ENCODE results near the gene CCDC61.

The CCDC61 gene

GRCh38 chr19:45973553-45974338, 21.5 kb upstream of the CCDC61 start, which contains the start of gene NOVA2:
NOVA2 (minus strand) TSS chr19:45973865; CDS start chr19:45973351, 514 bp downstream.
- in situ Hi-C loops (cut with MboI; ENCODE audit: low sequenced_read_pairs): no loop called here

DNA sequence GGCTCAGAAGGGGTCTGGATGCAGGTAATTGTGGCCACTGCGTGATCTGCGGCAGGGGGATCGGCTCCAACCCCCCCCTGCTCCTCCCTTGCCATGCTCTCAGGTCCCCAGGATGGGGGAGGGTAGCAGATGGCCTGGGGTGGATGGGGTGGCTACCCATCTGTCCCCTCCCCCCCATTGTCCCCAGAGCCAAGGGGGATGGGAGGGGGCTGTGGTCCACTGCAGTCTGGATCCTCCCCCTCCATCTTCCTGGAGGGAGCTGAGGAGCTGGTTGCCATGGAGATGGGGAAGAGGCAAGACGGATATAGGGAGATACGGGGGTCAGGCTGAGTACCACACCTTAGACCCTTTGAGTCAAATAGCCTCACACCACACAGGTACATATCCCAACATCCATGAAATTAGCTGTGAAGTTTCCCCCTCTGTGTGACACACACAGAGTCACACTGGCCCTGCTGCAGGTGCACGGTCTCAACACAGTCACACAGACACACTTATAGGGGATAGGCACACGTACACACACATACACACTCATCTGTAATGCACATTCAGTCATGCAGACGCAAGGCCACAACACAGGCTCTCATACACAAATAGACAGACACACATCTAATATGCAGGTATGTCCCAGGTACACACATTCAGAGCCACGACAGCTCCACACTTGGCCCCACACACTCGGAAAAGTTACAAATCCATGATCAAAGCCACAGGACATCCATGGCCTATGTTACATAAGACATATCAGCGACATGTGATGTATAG, 19.8 kb upstream of the CCDC61 start:
- in situ Hi-C loops (cut with MboI; ENCODE audit: low sequenced_read_pairs): no loop called here

DNA sequence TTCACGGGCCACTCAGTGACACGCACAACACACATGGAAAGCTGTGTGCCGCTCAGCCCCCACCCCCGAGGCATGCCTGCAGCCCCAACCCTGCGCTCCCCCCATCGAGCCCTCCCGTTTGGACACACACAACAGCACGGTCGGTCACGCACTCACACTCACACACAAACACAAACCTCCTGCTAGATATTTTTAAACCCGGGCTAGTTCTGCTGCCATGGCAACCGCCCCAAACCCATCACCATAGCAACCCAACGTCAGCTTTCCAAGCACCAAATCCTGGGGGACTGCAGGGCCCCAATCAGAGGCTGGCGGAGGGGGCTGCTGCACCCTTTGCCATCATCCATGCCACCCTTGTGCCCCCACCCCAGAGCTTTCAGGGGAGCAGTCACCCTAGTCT, 19.1 kb upstream of the CCDC61 start:
- in situ Hi-C loops (cut with MboI; ENCODE audit: low sequenced_read_pairs): no loop called here

DNA sequence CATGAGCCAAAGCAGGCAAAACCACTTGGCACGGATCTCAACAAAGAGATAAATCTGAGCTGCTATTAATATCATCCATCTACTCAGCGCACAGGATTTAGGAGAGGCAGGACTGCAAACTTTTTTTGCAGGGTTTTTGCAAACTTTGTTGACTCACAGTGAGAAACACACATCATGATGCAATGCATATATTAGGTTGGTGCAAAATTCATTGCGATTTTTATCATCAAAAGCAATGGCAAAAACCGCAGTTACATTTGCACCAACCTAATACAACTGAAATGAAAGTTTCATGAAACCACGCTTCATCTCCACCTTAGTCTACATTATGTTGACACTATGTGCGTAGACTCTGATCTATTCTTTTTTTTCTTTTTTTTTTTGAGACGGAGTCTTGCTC, 17.1 kb upstream of the CCDC61 start:
- in situ Hi-C loops (cut with MboI; ENCODE audit: low sequenced_read_pairs): no loop called here

DNA sequence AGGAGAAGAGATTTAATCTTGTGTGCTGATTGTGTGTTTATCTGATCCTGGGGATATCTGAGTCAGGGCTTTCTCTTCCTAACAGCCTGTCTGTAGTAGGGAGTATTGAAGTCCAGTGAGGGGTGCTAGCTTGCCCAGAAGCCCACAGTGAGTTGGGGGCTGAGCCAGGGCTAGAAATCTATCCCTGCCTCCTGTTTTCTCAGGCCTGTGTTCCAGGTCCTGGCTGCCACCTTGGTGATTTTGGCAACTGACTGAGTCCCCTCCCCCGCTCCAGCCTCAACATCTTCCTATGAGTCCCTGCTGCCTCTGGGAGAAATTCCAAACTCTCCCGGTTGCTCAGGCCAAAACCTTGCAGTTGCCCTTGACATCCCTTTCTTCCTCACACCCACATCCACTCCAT, 13.9 kb upstream of the CCDC61 start:
- in situ Hi-C loops (cut with MboI; ENCODE audit: low sequenced_read_pairs): no loop called here

- in situ Hi-C loops (cut with MboI; ENCODE audit: low sequenced_read_pairs): no loop called here
These were observed 9.9 kb upstream of the CCDC61 start for GRCh38 chr19:45985321-45985720.

GRCh38 chr19:45990113-45990728, 5.0 kb upstream of the CCDC61 start:
- in situ Hi-C loops (cut with MboI; ENCODE audit: low sequenced_read_pairs): no loop called here

GRCh38 chr19:45994456-45994997, 740 bp upstream of the CCDC61 start:
- in situ Hi-C loops (cut with MboI; ENCODE audit: low sequenced_read_pairs): no loop called here

- in situ Hi-C loops (cut with MboI; ENCODE audit: low sequenced_read_pairs): no loop called here
These were observed 583 bp downstream of the CCDC61 start for GRCh38 chr19:45995715-45996385.

- in situ Hi-C loops (cut with MboI; ENCODE audit: low sequenced_read_pairs): no loop called here
These were observed 1.7 kb downstream of the CCDC61 start for GRCh38 chr19:45996933-45997332.

DNA sequence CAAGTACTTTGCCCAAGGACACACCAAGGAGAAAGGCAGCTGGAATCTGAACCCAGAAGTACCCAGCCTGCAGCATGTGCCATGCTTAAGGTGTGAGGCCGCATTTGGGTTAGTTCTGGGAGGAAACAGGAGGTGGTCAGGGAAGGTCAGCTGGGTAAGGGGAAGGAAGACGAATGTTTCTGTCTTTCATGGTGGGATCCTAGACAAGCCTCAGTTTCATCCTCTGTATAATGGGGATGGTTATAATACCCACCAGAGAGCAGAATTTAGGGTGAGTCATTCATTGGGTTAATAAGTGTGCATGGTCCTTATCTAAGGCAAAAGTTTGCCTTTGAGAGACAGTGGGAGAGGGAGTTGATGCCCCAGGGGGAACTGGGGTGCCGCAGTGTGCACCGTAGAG, 3.6 kb downstream of the CCDC61 start:
- in situ Hi-C loops (cut with MboI; ENCODE audit: low sequenced_read_pairs): no loop called here

DNA sequence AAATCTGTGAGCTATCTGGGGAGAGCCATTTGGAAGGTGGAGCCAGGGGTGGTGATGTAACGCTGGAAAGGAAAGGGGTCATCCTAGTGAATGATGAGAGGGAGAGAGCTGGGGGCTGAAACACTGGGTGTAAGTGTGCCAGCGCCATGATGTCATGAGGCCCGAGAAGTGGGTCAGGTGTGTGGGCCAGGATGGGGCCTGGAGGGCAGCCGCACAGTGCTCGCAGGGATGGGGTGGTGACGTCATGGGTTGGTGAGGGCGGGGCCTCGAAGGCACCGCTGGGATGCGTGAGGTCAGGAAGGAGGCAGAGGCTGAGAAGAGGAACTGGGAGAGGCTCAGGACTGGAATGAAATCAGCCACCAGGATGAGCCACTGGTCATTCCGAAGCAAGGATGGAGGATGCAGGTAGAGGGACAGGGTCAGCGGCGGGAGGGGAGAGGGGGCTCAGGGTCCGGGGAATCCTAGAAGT, 4.4 kb downstream of the CCDC61 start:
- in situ Hi-C loops (cut with MboI; ENCODE audit: low sequenced_read_pairs): no loop called here

- in situ Hi-C loops (cut with MboI; ENCODE audit: low sequenced_read_pairs): no loop called here
These were observed 5.4 kb downstream of the CCDC61 start for GRCh38 chr19:46000491-46001246.

- in situ Hi-C loops (cut with MboI; ENCODE audit: low sequenced_read_pairs): no loop called here
These were observed 7.5 kb downstream of the CCDC61 start for GRCh38 chr19:46002678-46003275.

DNA sequence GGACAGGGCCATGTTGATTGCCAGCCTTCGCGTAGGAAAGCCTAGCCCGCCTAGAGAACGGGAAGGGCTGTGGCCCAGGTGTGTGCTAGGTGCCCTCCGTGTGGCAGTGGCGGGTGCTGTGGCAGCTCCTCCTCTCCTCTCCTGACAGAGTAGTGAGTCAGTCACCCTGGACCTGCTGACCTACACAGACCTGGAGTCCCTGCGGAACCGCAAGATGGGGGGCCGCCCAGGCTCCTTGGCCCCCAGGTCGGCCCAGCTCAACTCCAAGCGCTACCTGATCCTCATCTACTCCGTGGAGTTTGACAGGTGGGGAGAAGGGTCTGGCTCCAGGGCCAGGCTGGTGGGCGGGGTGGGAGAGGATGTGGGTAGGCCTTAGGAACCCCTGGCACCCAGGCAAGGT, 11.1 kb downstream of the CCDC61 start:
- in situ Hi-C loops (cut with MboI; ENCODE audit: low sequenced_read_pairs): no loop called here

DNA sequence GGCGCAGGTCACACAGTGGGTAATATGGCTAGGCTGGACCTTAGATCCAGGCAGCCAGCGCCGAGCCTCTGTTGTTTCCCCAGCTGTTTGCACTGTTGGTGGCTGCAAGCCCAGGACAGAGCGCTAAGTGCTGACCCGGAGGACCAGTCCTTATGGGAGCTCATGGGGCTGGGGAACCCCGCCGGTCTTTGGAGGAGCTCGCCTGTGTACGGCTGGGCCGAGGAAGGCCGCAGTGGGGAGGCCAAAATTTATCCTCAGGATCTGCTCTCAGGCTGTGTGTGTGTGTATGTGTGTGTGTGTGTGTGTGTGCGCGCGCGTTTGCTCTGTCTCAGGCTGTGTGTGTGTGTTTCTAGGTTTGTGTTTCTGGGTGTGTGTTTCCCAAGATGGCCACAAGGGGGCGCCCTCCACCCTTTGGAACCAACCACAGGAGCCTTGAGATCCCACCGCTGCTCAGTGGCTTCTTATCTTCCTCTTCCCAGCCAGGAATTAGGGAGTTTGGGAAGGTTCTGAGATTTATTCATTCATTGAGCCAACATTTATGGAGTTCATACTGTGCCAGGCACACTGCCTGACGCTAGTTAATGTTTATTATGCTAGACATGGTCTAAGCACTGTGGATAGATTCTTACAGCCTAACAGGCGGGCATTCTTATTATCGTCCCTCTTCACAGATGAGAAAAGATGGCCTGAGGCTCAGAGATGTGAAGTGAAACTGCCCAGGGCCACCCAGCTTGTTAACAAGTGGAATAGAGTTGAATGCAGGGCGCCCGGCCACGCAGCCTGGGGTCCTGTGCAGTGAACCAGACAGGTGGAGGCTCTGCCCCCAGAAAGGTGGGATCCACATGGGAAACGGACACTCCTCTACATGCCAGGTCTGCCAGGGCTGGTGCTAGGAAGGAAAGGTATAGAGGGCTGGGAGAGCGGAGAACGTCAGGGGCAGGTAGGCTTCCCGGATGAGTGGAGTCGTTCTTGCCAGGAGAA, 14.6 kb downstream of the CCDC61 start:
- in situ Hi-C loops (cut with MboI; ENCODE audit: low sequenced_read_pairs): no loop called here

DNA sequence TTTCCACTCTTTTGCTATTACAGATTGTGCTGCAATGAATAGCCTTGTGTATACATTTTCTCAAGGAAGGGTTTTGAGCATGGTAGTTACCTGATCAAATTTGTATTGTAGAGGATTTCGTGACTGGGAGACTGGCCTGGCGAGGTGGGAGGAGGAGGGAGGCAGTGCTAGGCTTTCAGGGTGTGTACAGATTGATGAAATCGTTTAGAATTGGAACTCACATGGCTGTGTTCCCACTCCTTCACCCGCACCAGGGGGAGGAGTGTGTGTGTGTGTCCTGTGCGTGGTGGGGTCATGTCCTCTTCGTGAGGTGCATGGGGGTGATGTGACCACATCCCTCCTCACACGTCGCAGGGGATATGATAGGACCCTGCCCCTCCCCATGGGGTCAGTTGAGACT, 19.3 kb downstream of the CCDC61 start:
- in situ Hi-C loops (cut with MboI; ENCODE audit: low sequenced_read_pairs): no loop called here

DNA sequence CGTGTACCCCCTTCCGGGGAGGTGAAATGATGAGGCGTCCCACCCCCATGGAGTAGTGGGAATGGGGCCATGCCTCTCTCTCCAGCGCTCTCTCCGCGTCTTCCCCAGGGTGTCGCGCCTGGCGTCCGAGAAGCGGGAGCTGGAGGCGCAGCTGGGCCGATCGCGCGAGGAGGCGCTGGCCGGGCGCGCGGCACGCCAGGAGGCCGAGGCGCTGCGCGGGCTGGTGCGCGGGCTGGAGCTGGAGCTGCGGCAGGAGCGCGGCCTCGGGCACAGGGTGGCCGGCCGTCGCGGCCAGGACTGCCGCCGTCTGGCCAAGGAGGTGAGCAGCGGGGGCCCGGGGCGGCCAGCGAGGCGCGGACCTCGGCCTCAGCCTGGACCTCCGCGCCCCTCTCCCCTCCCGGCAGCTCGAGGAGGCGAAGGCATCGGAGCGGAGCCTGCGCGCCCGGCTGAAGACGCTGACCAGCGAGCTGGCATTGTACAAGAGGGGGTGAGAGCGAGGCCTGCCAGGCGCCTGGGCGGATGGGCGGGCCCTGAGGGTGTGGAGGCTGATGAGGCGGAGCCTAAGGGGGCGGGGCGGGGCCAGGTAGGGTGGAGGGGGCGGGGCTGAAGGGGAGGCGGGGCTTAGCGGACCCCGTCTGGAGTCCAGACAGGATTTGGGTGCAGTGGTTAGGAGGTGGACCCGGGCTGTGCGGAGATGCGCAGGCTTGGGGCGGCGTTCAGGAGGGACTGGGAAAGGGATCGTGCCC, 19.8 kb downstream of the CCDC61 start:
- in situ Hi-C loops (cut with MboI; ENCODE audit: low sequenced_read_pairs): no loop called here
